ENCODE results near the gene PLAC1. TPM values are rescaled to one million over a fixed set of nuclear protein-coding genes. Genes with fewer than 3 reads are reported as not detected.

PLAC1 gene
- total RNA-seq, 1 donor = not detected

- Histone ChIP-seq H3K4me1 (ENCODE audit: insufficient read depth, low read length) (peaks cover 3% of the 10 kb centered on the region), H4K20me1 (ENCODE audit: insufficient read depth, low read length) (no peaks in the 10 kb centered on the region), H2AFZ (ENCODE audit: low read length) (no peak overlapping the region), H3K36me3 (ENCODE audit: insufficient read depth, low read length) (no peaks in the 10 kb centered on the region), H3K27me3 (ENCODE audit: insufficient read depth, low read length) (no peaks in the 10 kb centered on the region), H3K4me3 (ENCODE audit: insufficient read depth, low read length) (no peak overlapping the region), H3K79me2 (ENCODE audit: insufficient read depth, low read length) (no peaks in the 10 kb centered on the region), H3K27ac (ENCODE audit: low read depth, low read length) (no peak overlapping the region), H3K4me2 (ENCODE audit: insufficient read depth, low read length) (no peak overlapping the region), H3K9me3 (ENCODE audit: low read depth, low read length) (no peaks in the 10 kb centered on the region)
- DNase-seq (ENCODE audit: insufficient read length, low spot score, missing footprints) = no peak
- no peak for TF ChIP-seq CTCF (IDR thresholded peaks at IDR 0.05; ENCODE audit: extremely low read depth, low read depth, low read length)
Measured at GRCh38 chrX:134530845-134531244, 127.4 kb downstream of the PLAC1 start.

GRCh38 chrX:134529481-134529880 lies 128.8 kb downstream of the PLAC1 start:
- Histone ChIP-seq H3K79me2 (ENCODE audit: insufficient read depth, low read length) (no peaks in the 10 kb centered on the region), H3K4me2 (ENCODE audit: insufficient read depth, low read length) (no peak overlapping the region), H2AFZ (ENCODE audit: low read length) (no peak overlapping the region), H3K27me3 (ENCODE audit: insufficient read depth, low read length) (no peaks in the 10 kb centered on the region), H3K9me3 (ENCODE audit: low read depth, low read length) (no peaks in the 10 kb centered on the region), H4K20me1 (ENCODE audit: insufficient read depth, low read length) (no peaks in the 10 kb centered on the region), H3K4me3 (ENCODE audit: insufficient read depth, low read length) (no peak overlapping the region), H3K27ac (ENCODE audit: low read depth, low read length) (no peak overlapping the region), H3K4me1 (ENCODE audit: insufficient read depth, low read length) (peaks cover 12% of the 10 kb centered on the region), H3K36me3 (ENCODE audit: insufficient read depth, low read length) (no peaks in the 10 kb centered on the region)
- no peak for TF ChIP-seq CTCF (IDR thresholded peaks at IDR 0.05; ENCODE audit: extremely low read depth, low read depth, low read length)
- DNase-seq (ENCODE audit: insufficient read length, low spot score, missing footprints) = no peak

- Histone ChIP-seq H4K20me1 (ENCODE audit: insufficient read depth, low read length) (no peaks in the 10 kb centered on the region), H3K27me3 (ENCODE audit: insufficient read depth, low read length) (no peaks in the 10 kb centered on the region), H3K4me3 (ENCODE audit: insufficient read depth, low read length) (no peak overlapping the region), H3K4me2 (ENCODE audit: insufficient read depth, low read length) (no peak overlapping the region), H3K36me3 (ENCODE audit: insufficient read depth, low read length) (no peaks in the 10 kb centered on the region), H3K27ac (ENCODE audit: low read depth, low read length) (no peak overlapping the region), H3K4me1 (ENCODE audit: insufficient read depth, low read length) (peaks cover 12% of the 10 kb centered on the region), H2AFZ (ENCODE audit: low read length) (no peak overlapping the region), H3K9me3 (ENCODE audit: low read depth, low read length) (no peaks in the 10 kb centered on the region), H3K79me2 (ENCODE audit: insufficient read depth, low read length) (no peaks in the 10 kb centered on the region)
- no peak for TF ChIP-seq CTCF (IDR thresholded peaks at IDR 0.05; ENCODE audit: extremely low read depth, low read depth, low read length)
- no peak for DNase-seq (ENCODE audit: insufficient read length, low spot score, missing footprints)
Measured at GRCh38 chrX:134528960-134529359, 129.3 kb downstream of the PLAC1 start.

GRCh38 chrX:134526399-134526798 lies 131.9 kb downstream of the PLAC1 start:
- no peak for DNase-seq (ENCODE audit: insufficient read length, low spot score, missing footprints)
- Histone ChIP-seq H3K4me3 (ENCODE audit: insufficient read depth, low read length) (no peak overlapping the region), H2AFZ (ENCODE audit: low read length) (no peak overlapping the region), H3K36me3 (ENCODE audit: insufficient read depth, low read length) (no peaks in the 10 kb centered on the region), H3K4me2 (ENCODE audit: insufficient read depth, low read length) (no peak overlapping the region), H4K20me1 (ENCODE audit: insufficient read depth, low read length) (no peaks in the 10 kb centered on the region), H3K9me3 (ENCODE audit: low read depth, low read length) (no peaks in the 10 kb centered on the region), H3K79me2 (ENCODE audit: insufficient read depth, low read length) (no peaks in the 10 kb centered on the region), H3K4me1 (ENCODE audit: insufficient read depth, low read length) (peaks cover 12% of the 10 kb centered on the region), H3K27me3 (ENCODE audit: insufficient read depth, low read length) (no peaks in the 10 kb centered on the region), H3K27ac (ENCODE audit: low read depth, low read length) (no peak overlapping the region)
- TF ChIP-seq CTCF (IDR thresholded peaks at IDR 0.05; ENCODE audit: extremely low read depth, low read depth, low read length) = no peak
